ENCODE measurements around the gene ZNF592. TPM values are rescaled to one million over a fixed set of nuclear protein-coding genes. Genes with fewer than 3 reads are reported as not detected.

The ZNF592 gene
- polyA plus RNA-seq, 2 of the 4 experiments (the other 2 are of a cell fraction), result 12.4 to 13.9 TPM

DNA sequence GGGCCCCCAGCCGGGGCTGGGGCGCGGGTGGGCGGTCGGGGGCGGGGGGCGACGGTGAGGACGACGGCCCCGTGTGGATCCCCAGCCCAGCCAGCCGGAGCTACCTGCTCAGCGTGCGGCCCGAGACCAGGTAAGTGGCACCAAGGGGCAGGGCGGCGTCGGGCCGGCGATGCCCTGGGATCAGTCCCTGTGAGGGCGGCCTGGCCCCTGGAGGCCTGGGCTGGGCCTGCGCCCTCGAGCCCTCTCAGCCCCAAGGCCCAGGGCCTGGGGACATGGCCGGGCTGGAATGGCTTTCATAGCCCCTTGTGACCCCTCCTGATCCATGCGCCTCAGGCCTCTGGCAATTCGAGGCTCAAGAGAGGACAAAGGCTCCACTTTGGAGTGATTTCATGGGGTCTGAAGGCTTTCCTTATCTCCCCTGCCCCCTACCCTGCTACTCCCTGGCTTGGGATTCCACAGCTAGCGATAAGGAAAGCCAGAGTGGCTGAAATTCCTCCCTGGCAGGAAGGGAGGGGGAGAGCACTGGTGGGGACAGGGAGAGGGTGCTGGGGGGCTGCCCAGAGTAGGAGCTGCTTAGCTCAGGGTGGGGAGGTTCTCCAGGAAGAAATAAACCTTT is 69.2 kb downstream of the ZNF592 start:
- H3K27ac ChIP-seq, result peak overlapping the region in 1 of 2 experiments; percentile 46; a peak in 3 of 6 replicates
- 91% methylated on average over 22 of the region's 27 CpGs for WGBS (ENCODE audit: missing lambda C conversion rate)
- peak overlapping the region; percentile 16; the same call in 1 of the 3 replicates for H3K4me2 ChIP-seq
- H3K4me1 ChIP-seq, result peaks cover 19% of the 10 kb centered on the region
- no peak for TF ChIP-seq EHF (CRISPR knock-in tag; IDR thresholded peaks at IDR 0.05)
- ATAC-seq, result peak; percentile 36 to 50; a peak in 4 of 6 replicates
- ChIA-PET CTCF (interaction anchor here (0.8 to 5.5 kb wide), 5 partner anchors 11 to 229 kb away, joined by 3 to 34 read pairs (median 5); no protein-coding TSS in a partner anchor), POLR2A (no interaction called here)
- no peaks in the 10 kb centered on the region for H3K9me3 ChIP-seq
- DNase-seq (ENCODE audit: low read depth in 1 of 2, low spot score in 1 of 2), result no peak
- FAIRE-seq, result no peak
- no peak overlapping the region for H3K4me3 ChIP-seq

DNA sequence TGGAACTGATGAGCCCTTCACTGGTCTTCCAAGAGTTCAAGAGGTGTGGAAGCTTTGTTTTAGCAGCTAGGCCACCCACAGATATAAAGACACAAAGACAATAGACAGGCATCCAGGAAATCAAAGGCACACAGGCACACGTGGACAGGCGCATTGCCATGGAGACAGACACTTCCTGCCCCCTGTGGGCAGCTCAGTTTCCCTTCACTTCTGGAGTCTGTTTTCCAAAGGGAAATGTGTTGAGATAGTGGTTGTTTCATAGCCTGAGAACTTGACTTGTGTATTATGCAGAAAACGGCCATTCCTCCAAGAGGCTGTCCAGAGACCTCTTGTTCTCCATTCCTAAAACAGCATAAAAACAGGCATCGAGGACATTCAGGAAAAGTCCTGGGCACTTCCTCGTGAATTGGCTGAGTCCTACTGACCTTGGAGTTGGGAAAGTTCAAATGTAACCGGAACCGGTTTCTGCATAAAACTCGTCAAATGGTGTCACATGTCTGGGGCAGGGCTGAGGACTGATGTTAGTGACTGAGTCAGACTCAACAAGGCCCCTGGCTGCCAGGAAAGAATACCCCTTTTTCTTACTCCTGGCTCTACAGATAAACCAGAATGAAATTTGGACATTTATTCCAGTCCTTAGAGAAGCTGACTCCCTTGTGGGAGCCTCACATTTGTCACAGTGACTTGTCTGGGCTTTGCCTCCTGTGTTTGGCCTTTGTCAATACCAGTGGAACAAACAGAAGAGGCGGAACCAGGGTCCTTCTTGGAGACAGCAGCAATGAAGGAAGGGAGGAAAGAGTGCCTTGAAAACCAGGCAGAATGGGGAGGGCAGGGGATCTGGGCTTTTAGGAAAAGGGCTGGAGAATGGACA is 70.1 kb downstream of the ZNF592 start:
- peak in 1 of 2 experiments; percentile 43 for DNase-seq (ENCODE audit: low read depth in 1 of 2, low spot score in 1 of 2)
- FAIRE-seq, result no peak
- WGBS (ENCODE audit: missing lambda C conversion rate), result 82% methylated on average over 9 of the region's 9 CpGs
- H3K4me1 ChIP-seq, result peaks cover 19% of the 10 kb centered on the region
- ChIA-PET CTCF (interaction anchor here (0.5 to 5.5 kb wide), 9 partner anchors 9 to 230 kb away, joined by 3 to 34 read pairs (median 4); no protein-coding TSS in a partner anchor), POLR2A (no interaction called here)
- peak overlapping the region; percentile 16; the same call in 1 of the 3 replicates for H3K4me2 ChIP-seq
- peak in 1 of 2 experiments; percentile 23; a peak in 3 of 6 replicates for ATAC-seq
- H3K4me3 ChIP-seq, result no peak overlapping the region
- H3K9me3 ChIP-seq, result no peaks in the 10 kb centered on the region
- TF ChIP-seq FOSB (CRISPR knock-in tag; IDR thresholded peaks at IDR 0.05) (no peak), ESRRA (IDR thresholded peaks at IDR 0.05; ENCODE audit: borderline replicate concordance, low read length) (no peak), EHF (CRISPR knock-in tag; IDR thresholded peaks at IDR 0.05) (no peak), JUNB (IDR thresholded peaks at IDR 0.05) (no peak), RFX5 (IDR thresholded peaks at IDR 0.05) (no peak), NR3C1 (IDR thresholded peaks at IDR 0.05) (no peak), CEBPB (IDR thresholded peaks at IDR 0.05) (no peak), CHD2 (IDR thresholded peaks at IDR 0.05; ENCODE audit: low read length, partially characterized antibody) (no peak), RARB (CRISPR knock-in tag; IDR thresholded peaks at IDR 0.05) (no peak), GATA3 (IDR thresholded peaks at IDR 0.05; ENCODE audit: borderline replicate concordance) (no peak), RCOR1 (IDR thresholded peaks at IDR 0.05; ENCODE audit: low read depth, low read length) (no peak), RAD21 (conservative IDR thresholded peaks at IDR 0.05 in 1 of 2, IDR thresholded peaks at IDR 0.05 in 1 of 2) (no peak)
- TF ChIP-seq, protein P1, sequence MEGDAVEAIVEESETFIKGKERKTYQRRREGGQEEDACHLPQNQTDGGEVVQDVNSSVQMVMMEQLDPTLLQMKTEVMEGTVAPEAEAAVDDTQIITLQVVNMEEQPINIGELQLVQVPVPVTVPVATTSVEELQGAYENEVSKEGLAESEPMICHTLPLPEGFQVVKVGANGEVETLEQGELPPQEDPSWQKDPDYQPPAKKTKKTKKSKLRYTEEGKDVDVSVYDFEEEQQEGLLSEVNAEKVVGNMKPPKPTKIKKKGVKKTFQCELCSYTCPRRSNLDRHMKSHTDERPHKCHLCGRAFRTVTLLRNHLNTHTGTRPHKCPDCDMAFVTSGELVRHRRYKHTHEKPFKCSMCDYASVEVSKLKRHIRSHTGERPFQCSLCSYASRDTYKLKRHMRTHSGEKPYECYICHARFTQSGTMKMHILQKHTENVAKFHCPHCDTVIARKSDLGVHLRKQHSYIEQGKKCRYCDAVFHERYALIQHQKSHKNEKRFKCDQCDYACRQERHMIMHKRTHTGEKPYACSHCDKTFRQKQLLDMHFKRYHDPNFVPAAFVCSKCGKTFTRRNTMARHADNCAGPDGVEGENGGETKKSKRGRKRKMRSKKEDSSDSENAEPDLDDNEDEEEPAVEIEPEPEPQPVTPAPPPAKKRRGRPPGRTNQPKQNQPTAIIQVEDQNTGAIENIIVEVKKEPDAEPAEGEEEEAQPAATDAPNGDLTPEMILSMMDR (IDR thresholded peaks at IDR 0.05), result no peak
- TF ChIP-seq, protein P2, sequence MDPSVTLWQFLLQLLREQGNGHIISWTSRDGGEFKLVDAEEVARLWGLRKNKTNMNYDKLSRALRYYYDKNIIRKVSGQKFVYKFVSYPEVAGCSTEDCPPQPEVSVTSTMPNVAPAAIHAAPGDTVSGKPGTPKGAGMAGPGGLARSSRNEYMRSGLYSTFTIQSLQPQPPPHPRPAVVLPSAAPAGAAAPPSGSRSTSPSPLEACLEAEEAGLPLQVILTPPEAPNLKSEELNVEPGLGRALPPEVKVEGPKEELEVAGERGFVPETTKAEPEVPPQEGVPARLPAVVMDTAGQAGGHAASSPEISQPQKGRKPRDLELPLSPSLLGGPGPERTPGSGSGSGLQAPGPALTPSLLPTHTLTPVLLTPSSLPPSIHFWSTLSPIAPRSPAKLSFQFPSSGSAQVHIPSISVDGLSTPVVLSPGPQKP (IDR thresholded peaks at IDR 0.05; ENCODE audit: low read depth, low read length), result no peak
- H3K27ac ChIP-seq, result peak overlapping the region in 1 of 2 experiments; percentile 46; a peak in 3 of 6 replicates

DNA sequence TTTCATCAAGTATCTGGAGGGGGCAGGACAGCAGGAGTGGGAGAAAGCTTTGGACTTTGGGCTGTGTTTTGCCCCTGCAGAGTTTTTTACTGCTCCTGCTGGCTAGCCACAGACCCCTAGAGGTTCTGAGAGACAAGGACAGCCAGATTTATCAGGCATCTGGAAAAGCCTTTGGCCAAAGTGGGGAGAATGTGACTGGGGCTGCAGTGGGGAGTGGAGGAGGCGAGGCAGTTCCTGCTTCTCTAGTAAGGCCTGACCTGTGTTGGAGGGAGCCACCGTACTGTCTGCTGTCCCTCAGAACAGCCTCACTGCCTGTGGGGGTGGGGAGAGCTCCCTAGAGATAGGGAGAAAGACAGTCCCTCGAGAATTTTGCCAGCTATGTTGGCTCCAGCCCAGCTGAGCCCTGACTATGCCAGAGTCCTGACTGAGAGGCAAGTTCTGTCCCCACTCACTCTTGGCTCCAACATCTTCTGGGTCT is 70.9 kb downstream of the ZNF592 start:
- Histone ChIP-seq H3K4me3 (no peak overlapping the region), H3K27ac (peak overlapping the region in 1 of 2 experiments; percentile 46; a peak in 3 of 6 replicates), H3K9me3 (no peaks in the 10 kb centered on the region), H3K4me1 (peaks cover 19% of the 10 kb centered on the region), H3K4me2 (no peak overlapping the region)
- ChIA-PET POLR2A (no interaction called here), CTCF (interaction anchor here (0.7 to 5.5 kb wide), 7 partner anchors 10 to 109 kb away, joined by 3 to 34 read pairs (median 4); no protein-coding TSS in a partner anchor)
- WGBS (ENCODE audit: missing lambda C conversion rate), result 64% methylated on average over 3 of the region's 3 CpGs
- FAIRE-seq, result no peak
- peak in 1 of 2 experiments; percentile 18 for DNase-seq (ENCODE audit: low read depth in 1 of 2, low spot score in 1 of 2)
- peak; percentile 40 to 61 for ATAC-seq
- TF ChIP-seq TP53 (CRISPR knock-in tag; IDR thresholded peaks at IDR 0.05) (no peak), MAZ (IDR thresholded peaks at IDR 0.05; ENCODE audit: borderline replicate concordance, low read depth, low read length) (no peak), CHD2 (IDR thresholded peaks at IDR 0.05; ENCODE audit: low read length, partially characterized antibody) (no peak)
- TF ChIP-seq, protein P3, sequence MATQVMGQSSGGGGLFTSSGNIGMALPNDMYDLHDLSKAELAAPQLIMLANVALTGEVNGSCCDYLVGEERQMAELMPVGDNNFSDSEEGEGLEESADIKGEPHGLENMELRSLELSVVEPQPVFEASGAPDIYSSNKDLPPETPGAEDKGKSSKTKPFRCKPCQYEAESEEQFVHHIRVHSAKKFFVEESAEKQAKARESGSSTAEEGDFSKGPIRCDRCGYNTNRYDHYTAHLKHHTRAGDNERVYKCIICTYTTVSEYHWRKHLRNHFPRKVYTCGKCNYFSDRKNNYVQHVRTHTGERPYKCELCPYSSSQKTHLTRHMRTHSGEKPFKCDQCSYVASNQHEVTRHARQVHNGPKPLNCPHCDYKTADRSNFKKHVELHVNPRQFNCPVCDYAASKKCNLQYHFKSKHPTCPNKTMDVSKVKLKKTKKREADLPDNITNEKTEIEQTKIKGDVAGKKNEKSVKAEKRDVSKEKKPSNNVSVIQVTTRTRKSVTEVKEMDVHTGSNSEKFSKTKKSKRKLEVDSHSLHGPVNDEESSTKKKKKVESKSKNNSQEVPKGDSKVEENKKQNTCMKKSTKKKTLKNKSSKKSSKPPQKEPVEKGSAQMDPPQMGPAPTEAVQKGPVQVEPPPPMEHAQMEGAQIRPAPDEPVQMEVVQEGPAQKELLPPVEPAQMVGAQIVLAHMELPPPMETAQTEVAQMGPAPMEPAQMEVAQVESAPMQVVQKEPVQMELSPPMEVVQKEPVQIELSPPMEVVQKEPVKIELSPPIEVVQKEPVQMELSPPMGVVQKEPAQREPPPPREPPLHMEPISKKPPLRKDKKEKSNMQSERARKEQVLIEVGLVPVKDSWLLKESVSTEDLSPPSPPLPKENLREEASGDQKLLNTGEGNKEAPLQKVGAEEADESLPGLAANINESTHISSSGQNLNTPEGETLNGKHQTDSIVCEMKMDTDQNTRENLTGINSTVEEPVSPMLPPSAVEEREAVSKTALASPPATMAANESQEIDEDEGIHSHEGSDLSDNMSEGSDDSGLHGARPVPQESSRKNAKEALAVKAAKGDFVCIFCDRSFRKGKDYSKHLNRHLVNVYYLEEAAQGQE (IDR thresholded peaks at IDR 0.05), result no peak
